HG03066 (cell line): ENCODE measurements around the gene DNAH1.

ENCODE experiments used
- ATAC-seq: cut with Tn5 transposase; IDR thresholded peaks from one replicate; pipeline ENCODE4 v1.9.1; 2021; ENCODE audit warnings: low read depth; ENCODE audit not compliant: unreplicated experiment

The DNAH1 gene

DNA sequence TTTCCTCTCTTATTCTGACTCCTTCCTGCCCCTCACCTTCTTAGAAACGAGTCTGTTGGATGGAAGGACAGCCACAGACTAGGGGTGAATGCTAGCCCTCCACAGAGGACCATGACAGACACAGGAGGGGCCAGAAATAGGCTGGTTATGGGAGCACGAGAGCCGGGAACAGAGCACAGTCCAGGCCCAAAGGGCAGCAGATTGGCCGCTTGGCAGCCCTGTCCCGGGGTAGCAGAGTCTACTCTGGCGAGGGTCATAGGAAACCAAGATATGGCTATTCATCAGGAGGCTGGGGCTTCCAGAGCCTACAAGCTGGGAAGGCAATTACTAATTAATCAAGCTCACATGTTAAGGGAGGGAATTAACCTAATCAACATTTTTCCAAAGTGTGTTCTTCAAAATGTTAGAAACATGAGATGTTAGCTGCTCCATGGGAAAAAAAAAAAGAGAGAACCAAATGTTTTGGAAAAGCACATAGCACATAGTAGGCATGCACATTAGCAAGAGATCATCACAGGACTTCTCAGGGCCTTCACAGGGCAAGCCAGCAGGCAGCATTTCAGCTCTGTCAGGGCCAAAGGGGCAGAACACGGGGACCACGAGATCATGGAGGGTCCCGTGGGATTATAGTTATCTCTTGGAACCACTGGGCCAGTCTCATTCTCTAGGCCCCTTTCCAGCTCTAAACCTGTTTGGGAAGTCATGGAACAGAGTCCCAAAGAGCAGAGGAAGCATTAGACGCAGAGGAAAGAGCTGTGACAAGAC, 115.5 kb downstream of the DNAH1 start:
- ATAC-seq: no peak

DNA sequence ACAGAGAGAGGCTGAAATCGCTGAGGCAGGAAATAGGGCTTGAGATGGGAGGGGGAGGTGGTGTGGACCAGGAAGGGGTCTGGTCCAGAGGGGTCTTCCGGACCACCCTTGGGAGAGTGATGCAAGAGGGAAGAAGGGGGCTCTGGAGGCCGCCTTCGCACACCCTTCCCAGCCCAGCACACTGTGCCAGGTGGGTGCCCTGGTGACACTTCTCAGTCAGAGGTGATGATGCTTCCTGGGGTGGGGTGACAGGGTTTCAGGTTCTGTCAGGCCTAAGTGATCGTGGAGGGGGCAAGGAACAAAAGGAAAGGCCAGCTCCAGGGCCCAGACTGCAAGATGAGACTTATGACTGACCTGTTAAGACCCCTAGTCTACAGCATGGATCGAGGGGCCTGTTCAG, 116.1 kb downstream of the DNAH1 start:
- no peak for ATAC-seq

DNA sequence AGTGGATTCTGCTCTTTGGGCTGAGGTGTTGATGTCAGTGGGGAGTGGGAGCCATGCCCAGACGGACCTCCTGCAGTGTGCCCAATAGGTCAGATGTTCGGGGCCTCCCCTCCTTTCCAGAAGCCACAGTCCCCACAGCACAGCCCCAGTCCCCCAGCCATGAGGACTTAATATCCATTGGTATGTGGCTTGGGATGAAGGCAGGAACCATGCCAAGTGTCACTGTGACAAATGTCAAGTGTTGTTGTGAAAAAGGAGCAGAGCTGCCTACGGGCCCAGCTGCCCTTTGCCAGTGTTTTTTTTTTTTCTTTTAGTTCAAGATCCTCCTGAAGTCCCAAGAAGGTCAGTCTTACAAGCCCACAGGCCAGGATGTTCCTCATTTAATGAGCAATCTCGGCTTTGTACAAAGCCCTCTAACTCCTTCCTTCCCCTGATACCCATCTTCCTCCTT, 116.6 kb downstream of the DNAH1 start:
- no peak for ATAC-seq

DNA sequence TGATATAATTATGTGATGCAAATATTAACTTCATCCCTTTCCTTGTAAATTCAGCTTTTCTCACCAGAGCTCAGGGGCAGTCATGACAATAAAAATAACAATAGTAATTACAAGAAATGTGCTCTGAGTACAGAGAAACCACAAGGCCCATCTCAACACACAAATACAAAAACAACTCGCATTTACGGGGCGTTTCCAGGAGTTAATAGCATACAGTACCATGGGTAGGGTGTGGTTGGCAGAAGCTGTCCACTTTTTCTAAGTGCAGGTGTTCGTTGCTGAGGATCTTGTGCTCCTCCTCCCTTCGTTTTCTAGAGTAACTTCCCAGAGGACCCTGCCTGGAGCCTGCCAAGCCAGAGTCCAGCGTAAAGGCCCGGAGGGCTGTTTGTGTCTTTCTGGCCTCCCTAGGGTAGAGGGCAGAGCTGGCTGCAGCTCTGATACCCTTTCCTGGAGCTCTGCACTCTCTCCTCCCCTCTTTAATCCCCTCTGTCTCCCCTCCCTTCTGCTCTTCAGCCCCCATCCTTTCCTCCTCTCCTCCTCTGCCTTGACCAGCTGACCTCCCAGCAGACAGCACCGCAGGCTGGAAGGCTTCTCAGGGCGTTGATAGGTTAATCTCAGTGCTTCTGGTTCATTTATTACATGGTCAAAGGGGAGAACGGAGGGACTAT, 117.3 kb downstream of the DNAH1 start:
- ATAC-seq: no peak

DNA sequence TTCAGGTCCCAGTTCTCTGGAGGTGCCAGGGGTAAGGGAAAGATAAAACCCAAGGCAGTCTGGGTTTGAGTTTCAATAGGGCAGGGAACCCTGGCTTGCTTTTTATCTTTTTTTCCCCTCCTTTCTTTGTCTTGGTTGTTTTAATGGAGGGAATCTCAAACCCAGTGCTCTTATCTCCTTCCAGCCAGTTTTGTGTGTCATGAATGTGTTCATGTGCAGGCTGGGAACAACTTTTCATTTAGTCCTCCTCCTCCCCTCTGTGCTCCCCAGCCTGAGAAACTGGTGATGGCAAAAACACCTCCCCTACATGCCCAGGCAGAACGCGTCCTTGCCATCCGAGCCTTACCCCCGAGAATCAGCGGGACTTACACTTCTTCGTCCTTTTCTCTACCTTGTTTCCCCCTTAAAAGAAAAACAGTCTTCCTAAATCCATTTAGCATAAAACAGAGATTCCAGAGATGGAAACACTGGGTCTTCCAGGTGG, 117.9 kb downstream of the DNAH1 start:
- no peak for ATAC-seq

DNA sequence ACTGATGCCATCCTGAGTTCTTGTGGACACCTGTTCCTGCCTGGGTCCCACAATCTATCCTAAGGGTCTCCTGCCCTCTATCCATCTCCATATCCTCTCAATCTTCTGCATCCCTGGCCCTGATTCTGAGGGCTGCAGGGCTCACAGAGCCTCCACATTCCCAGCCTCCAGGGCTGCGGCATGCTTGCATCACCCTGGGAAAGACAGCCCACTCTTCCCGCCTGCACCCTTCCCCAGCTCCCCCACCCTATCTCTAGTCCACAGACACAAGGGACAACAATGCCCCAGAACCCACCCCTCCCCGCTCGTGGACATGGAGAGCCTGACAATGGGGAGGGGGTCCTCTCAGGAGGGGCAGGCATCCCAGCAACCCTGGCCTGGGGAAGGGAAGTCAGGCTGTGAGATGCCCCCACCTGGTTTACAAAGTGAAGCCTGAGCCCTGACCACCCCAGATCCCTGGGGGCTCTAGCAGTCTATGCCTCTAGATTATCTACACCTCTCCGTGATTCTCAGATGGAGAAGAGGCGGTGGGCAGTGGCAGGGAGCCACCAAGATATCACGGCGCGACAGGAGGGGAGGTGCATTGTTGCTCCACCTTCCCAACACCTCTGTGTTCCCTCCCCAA, 118.5 kb downstream of the DNAH1 start:
- ATAC-seq: no peak

DNA sequence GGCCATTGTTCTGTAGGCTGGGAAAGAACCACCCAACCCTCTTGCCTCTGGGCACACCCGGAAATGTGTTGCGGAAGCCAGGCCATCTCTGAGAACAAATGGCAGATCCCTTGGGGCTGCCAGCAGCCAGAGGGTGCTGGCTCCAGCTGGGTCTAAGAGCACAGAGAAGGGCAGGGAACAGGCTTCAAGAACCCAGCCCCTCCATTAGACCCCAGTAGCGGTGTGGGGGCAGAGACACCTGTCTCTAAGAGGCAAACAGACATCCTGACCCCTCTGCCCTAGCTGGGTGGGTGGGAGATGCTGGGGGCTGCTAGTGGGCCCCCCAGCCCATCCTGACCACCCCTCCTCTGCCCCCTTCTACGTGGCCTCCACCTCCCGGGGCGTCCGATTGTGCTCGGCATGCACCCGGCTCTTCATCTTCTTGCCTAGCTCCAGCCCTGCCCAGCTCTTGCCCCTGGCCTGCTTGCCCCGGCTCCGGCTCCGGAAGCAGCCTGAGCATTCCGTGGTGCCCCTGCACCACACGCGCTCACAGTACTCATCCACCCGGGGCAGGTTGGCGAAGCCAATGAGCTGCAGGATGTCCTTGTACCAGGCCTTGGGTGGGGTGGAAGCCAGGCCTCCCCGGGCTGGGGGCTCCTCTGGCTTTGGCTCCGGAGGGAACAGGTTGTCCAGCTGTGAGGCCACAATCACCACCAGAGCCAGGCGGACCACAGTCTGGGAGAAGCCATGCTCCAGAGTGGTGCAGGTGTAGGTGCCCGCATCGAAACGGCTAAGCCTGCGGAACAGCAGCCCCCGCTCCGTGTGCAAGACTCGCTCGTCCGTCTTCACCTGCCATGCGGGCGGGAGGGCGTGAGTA, 119.4 kb downstream of the DNAH1 start:
- ATAC-seq: no peak

DNA sequence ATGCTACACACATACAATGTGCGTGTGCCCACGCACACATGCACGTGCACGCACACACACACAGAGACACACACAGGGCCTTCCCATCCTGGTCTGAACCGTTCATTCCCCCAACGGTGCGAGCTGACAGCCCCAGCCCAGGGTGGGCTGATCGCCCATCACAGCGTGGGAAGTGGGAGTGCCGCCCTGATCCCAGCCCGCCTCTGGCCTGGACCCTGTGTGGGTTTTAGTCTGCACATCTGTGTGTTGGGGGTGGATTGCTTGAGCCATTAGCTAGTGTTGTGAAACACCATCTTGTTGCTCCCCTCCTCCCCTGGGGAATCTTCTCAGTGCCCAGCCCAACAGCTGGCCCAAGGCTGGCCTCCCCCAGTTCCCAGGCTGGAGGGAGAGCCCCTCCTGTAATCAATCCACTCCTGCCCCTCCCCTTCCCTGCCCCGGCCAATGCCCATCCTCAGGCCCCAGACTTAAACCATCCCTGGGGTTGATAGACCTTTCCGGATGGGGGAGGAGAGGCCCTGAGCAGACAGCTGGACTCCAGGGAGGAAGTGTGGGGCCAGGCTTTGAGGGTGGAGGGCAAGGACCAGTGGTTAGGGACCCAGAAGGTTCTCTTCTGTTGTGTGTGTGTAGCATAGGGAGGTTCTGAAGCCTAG, 120.5 kb downstream of the DNAH1 start:
- no peak for ATAC-seq

DNA sequence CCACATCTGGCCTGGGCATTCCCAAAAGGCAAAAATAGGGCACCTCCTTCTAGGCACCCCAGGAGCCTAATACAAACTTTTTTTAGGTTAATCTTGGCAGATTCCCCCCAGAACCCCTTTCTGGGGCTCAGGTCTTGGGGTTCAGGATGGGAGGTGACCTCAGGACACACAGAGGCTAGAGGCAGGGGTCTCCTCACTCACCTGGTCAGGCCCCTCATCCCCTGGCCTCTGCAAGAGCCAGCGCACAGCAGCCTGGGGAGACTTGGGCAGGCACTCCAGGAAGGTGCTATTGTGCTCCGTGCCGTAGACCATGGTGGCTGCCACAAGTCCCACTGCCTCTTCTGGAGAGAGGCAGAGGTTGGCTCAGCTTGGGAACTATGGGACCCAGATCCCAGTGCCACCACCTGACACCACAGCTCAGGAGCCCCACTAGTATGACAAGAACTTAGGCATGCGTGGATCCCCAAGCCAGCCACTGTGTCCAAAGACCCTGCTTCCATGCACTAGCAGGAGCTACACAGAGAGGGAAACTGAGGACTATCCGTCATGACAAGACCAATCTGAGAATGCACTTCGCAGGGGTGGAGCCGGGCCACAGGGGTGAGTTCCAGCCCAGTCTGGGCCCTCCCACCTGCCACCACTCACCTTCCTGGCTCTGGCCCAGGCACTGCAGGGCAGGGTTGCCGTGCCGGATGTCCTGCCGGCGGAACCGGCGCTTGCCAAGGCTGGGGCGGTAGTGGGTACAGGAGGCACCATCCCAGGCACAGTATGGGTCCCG, 121.4 kb downstream of the DNAH1 start:
- no peak for ATAC-seq

DNA sequence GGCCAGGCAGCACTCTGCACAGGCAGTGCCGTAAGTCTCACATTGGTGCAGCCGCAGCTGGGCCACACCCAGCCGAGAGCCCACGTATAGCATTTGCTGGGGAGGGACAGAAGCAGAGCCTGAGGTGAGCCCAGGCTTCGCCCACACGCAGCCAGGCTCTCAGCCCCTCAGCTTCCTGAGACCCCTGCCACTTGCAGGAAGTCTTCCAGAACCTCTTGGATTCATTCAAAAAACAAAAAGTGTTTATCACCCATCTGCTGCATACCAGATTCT, 121.9 kb downstream of the DNAH1 start:
- ATAC-seq: no peak

DNA sequence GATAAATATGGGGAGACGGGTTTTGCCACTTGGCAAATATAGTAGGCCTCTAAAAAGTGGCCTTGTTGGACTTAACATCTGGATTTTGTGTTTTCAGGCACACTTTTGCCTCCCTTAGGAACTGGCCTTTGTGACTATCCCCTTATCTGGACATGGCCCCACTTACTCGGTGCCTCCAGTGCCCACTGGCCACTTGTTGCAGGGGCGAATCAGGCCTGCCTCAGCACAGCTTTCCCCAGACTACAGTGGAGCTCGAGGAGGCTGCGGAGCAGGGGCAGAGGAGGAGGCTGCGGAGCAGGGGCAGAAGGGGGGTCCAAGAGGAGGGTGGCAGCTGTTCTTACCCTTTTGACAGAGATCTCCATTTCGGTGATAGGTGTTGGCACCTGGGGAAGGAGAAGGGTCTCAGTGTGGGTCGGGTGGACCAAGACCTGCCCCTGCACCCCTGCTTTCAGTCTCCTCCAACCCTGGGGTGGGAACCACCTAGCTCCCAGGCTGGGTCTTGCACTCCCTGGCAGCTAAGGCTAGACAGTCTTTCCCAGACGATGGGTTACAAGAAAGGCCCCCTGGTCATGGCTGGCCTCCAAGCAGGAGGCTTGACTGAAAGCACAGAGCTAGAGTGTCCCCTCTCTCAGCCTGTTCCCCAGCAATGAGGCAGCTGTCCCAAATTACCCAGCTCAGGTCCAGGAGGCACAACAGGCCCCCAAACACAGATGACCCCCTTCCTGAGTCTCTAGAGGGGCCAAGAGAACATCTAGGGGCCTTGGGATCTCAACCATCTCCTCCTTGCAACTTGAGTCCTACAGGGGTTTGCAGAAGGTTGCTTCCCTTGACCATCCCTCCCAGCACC, 122.7 kb downstream of the DNAH1 start:
- no peak for ATAC-seq

DNA sequence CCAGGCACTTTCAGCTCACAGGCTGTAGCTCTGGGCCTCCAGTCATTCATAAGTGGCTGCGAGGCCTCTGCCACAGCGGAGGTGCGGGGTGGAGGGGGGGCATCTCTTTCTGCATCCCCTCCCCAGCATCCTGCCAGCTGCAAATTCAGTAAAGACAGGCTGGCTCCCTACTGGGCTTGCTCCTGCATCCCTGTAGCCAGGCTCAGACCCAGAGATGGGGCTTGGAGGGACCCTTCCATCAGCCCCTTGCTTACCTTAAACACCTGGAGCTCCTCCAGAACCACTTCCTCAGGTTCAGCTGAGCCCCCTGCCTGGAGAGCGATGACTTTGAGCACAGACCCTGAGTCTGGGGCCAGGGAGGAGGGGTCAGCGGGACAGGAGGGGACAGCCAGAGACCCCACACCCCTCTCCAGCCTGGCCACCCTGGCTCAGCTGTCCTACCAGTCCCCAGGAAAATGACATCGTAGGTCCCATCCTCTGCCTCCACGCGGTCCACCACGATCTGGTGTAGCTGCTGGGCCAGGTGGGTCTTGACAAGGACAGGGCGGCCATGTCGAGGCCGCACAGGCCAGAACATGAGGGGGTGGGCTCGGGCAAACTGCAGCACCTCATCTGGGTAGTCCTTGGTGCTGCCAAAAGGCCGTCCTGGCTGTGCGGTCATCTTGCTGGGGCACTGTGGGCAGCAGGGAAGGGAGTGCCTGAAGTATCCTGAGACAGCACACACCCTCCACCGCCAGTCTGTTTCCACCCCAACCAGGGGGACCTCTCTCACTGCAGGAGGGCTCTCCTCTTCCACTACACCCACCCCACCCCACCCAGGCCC, 123.5 kb downstream of the DNAH1 start:
- ATAC-seq: no peak

DNA sequence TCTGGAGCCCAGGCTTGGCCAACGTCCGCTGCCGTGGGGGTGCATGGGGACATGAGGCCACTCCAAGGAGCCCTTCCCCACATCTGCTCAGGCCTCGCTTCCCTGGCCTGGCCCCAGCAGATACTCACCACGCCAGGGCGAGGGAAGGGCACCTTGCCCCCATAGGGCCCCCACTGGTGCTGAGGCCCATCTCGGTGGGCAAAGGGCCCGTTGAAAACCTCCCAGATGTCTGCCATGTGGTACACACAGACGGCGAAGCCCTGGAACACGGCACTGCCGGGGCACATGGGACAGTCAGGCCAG, 124.1 kb downstream of the DNAH1 start:
- no peak for ATAC-seq

DNA sequence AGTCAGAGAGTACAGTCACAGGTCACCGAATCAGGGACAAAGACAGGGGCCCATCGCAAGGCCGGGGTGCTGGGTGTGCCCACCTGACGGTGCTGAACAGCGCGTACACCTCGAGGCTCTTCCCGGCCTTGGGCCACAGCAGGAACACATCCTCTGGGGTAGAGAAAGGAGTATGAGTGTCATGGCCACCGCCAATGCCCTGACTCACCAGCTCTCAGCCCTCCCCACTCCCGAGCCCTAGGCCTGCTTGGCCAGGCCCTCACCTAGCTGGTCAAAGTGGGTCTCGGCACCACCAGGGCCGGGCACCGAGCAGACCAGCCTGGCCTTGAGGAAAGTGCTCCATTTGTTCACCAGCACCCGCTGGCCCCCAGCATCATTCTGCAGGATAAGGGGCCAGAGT, 124.6 kb downstream of the DNAH1 start:
- no peak for ATAC-seq

DNA sequence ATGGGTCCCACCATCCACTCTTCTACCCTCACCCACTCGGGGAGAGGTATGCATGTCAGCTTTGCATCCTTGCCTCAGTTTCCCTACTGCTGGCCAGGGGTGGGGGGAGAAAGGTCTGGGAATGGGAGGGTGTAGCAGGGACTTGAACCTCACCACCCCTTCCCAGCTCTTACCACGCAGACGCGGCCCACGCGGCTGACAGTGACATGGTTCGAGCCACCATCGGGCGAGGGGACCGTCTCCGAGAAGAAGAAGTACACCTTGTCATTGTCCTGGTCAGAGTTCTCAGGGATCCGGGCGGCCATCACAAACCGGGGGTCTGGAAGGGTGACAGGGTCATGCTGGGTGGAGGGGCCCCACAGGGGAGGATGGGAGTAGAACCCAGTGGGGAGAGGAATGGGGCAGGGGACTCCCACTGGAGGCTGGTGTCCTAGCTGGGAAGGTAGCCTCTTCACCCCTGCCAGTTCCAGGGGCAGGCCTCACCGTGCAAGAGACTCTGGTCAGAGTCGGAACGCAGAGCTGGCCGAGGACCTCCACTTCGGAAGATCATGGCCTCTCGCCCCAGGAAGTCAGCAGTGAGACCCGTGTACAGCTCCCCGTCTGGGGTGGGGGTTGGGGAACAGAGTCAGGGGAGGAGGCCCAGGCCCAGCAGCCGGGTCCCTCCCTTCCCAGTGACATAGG, 125.1 kb downstream of the DNAH1 start:
- ATAC-seq: no peak

DNA sequence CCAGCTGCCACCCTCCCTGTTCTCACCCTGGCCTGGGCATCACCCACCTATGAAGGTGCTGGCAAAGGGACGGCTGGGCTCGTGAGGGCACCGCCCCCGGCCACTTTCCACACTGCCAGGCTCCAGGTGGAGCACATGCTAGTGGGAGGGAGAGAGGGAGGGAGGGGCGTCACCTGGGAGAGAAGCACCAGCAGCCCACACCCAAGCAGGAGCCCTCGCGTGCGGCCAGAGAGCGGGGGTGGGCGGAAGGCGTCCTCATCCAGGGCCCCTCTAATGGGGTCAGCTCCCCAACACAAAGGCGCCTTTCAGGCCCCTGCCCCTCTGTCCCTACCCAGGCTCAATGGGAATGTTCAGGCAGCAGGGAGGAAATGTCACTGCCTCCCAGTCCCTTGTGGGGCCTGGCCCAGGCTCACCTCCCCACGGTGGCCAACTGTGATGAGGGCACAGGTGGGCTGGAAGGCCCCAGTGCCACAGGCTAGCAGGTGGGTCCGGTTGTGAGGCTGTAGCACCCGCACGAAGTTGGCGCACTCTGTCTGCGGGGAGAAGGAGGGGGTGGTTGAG, 125.7 kb downstream of the DNAH1 start:
- no peak for ATAC-seq
